Karpas-422 (cell line): ENCODE data around the gene IER5. TPM values are rescaled to one million over a fixed set of nuclear protein-coding genes. Genes with fewer than 3 reads are reported as not detected.

Experiments used
- DNase-seq: peaks from one replicate; pipeline ENCODE4 v3.0.0-alpha.2; 2015
- H2AFZ ChIP-seq: fragments of 200-600 bp; sonication (generic); 2 replicates; pipeline ENCODE4 v1.6.1; 2014; ENCODE audit warnings: antibody characterized with exemption, low read length, mixed read lengths
- H3K27ac ChIP-seq: fragments of 200-600 bp; sonication (generic); 2 replicates; pipeline ENCODE4 v1.5.1; 2014; ENCODE audit warnings: mild to moderate bottlenecking, low read length, moderate library complexity
- H3K27me3 ChIP-seq: fragments of 200-600 bp; sonication (generic); 2 replicates; pipeline ENCODE4 v1.6.1; 2014; ENCODE audit warnings: low read length, mixed read lengths
- H3K36me3 ChIP-seq: fragments of 200-600 bp; sonication (generic); 2 replicates; pipeline ENCODE4 v1.6.1; 2014; ENCODE audit warnings: low read length, mixed read lengths; ENCODE audit not compliant: insufficient read depth
- H3K4me1 ChIP-seq: fragments of 200-600 bp; sonication (generic); 2 replicates; pipeline ENCODE4 v1.6.1; 2014; ENCODE audit warnings: mild to moderate bottlenecking, low read length, mixed read lengths
- H3K4me2 ChIP-seq: fragments of 200-600 bp; sonication (generic); 2 replicates; pipeline ENCODE4 v1.6.1; 2014; ENCODE audit warnings: low read length, low read depth, mild to moderate bottlenecking; ENCODE audit not compliant: poor library complexity, severe bottlenecking
- H3K4me3 ChIP-seq: fragments of 200-600 bp; sonication (generic); 2 replicates; pipeline ENCODE4 v1.5.1; 2014; ENCODE audit warnings: mild to moderate bottlenecking, antibody characterized with exemption, low read length, mixed read lengths
- H3K79me2 ChIP-seq: fragments of 200-600 bp; sonication (generic); 2 replicates; pipeline ENCODE4 v1.6.1; 2014; ENCODE audit warnings: mild to moderate bottlenecking, low read length, mixed read lengths
- H3K9ac ChIP-seq: fragments of 200-600 bp; sonication (generic); 2 replicates; pipeline ENCODE4 v1.6.0; 2014; ENCODE audit warnings: low read length
- H3K9me2 ChIP-seq: fragments of 200-600 bp; sonication (generic), shearing (Covaris generic); replicated peaks from 2 replicates; pipeline ENCODE4 v1.6.0; 2014; ENCODE audit warnings: mild to moderate bottlenecking, low read length, moderate library complexity; ENCODE audit not compliant: insufficient read depth
- H3K9me3 ChIP-seq: fragments of 300-700, 200-600 bp; sonication (generic); 2 replicates; pipeline ENCODE4 v1.6.1; 2014; ENCODE audit warnings: low read length, mixed read lengths
- H4K20me1 ChIP-seq: fragments of 200-600 bp; sonication (generic); 2 replicates; pipeline ENCODE4 v1.6.1; 2014; ENCODE audit warnings: mild to moderate bottlenecking, antibody characterized with exemption, low read length, low read depth; ENCODE audit not compliant: insufficient read depth
- total RNA-seq: library from RNA; depleted of rRNA; stranded (reverse); fragments of >200 nt; shearing (Covaris generic); gene quantifications from 2 replicates; pipeline ENCODE4 v1.2.3, GENCODE V29; 2014; ENCODE audit warnings: low replicate concordance

The IER5 gene
- total RNA-seq, 1 experiment from 2014 or later = 5.3 TPM

DNA sequence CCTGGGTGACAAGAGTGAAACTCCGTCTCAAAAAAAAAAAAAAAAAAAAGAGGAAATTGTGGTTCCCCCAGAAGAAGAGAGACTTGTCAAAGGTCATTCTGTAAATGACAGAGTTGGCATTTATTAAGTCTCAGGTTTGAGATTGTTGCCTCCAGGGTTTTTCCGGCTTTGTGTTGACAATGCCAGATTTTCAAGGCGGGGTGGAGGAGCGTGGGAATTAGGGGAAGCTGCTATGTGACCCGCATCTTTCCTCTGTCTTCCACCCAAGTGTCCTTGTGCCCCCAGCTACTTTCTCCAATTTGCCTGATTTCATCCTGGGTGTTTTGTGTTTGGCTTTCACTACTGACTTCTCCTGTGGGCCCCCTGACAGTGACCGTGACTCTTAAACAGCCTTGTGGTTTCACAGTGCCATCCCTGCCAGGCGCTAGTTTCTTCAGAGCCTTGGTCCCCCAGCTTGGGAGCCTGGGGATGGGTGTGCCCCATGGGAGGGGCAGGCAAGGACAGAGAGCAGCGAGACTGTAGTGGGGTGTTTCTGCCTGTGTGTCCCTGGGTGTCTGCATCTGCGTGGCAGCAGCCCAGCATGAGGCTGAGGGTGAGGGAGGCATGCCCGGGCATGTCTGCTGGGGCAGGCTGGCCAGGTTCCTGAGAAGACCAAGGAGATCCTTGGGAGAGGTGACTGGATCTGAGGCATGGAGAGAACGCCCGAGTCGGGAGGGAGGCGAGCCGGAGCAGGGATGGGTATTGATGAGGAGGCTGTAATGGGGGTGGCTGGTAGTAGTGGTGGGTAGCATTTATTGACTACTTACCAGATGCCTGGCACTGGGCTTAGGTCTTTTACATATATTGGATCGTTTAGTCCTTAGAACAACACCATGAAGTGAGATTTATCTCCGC lies 46.3 kb downstream of the IER5 start:
- Histone ChIP-seq H3K79me2 (no peaks in the 10 kb centered on the region), H2AFZ (no peak overlapping the region), H3K27me3 (peaks cover 6% of the 10 kb centered on the region; the same call in 1 of the 2 replicates), H3K9ac (peak overlapping the region; percentile 43), H3K4me3 (peak overlapping the region; percentile 52), H3K4me1 (peaks cover 42% of the 10 kb centered on the region), H3K4me2 (peak overlapping the region; percentile 61), H3K9me3 (no peaks in the 10 kb centered on the region), H3K9me2 (no peaks in the 10 kb centered on the region), H4K20me1 (no peaks in the 10 kb centered on the region; the same call in 1 of the 2 replicates), H3K27ac (no peak overlapping the region), H3K36me3 (no peaks in the 10 kb centered on the region)
- DNase-seq = peak; percentile 77

DNA sequence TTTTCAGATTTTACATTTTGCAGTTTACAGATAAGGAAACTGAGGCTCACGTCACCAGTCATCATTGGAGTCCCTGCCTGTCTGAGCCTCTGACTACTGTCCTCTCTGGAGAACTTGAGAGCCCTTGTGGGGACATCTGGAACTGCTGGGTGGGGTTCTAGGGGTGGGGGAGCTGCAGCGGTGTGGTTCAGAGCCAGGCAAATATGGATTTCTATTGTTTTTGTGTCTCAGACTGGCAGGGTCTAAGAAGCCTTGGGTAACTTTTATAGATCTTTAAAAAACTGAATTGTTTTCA lies 46.9 kb downstream of the IER5 start:
- peak; percentile 72 for DNase-seq
- H3K9ac ChIP-seq = no peak overlapping the region
- H3K27ac ChIP-seq = no peak overlapping the region
- no peaks in the 10 kb centered on the region for H3K9me3 ChIP-seq
- H3K9me2 ChIP-seq = no peaks in the 10 kb centered on the region
- peaks cover 37% of the 10 kb centered on the region for H3K4me1 ChIP-seq
- no peaks in the 10 kb centered on the region for H3K79me2 ChIP-seq
- H3K36me3 ChIP-seq = no peaks in the 10 kb centered on the region
- no peaks in the 10 kb centered on the region; the same call in 1 of the 2 replicates for H4K20me1 ChIP-seq
- H3K27me3 ChIP-seq = peaks cover 6% of the 10 kb centered on the region; the same call in 1 of the 2 replicates
- H3K4me2 ChIP-seq = peak overlapping the region; percentile 61
- no peak overlapping the region for H3K4me3 ChIP-seq
- no peak overlapping the region for H2AFZ ChIP-seq

DNA sequence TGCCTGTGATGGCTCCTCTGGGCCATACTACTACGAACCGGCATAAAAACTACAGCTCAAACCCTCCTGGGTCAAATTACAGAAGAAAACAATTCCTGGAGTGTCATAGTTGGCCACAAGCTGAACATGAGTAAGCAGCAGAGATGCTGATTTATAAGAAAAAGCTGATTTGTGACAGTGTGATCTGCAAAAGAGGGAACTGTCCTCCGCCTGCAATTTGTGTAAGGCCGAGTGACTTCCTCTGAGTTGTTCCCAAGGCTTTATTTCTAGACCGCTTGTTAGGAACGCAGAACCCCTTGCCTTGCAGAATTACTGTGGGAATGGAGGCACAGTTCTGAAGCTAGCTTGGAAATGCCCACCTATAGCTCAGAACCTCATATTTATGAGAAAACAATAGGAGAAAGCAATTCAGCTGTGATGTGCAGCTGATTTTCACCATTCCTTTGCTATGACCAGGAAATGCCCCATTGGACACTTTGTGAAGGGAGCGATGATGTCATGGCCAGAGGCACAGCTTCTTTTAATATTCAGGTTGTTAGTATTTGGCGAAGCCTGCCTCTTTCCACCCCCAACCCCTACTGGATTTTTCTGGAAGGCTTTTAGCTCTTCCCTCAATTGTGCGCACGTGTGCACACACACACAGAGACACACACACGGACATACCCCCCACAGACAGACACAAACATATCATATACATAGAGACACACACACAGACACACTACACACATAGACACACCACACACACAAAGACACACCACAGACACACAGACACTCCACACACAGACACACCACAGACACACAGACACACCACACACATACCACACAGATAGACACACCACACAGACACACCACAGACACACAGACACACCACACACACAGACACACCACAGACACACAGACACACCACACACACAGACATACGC lies 47.6 kb downstream of the IER5 start:
- no peak overlapping the region for H3K9ac ChIP-seq

DNA sequence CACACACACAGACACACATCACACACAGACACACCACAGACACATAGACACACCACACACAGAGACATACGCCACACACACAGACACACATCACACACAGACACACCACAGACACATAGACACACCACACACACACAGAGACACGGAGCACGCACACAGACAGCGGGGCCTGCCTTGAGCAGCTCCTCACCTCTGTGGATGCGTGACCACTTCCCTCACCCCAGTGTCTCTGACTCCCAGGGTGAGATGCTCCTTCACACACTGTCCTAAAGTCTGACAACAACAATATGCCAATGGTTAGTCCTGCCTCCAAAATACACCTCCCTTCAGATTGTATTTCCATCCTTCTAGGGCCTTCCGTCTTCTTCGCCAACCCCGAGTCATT lies 48.2 kb downstream of the IER5 start:
- DNase-seq = no peak
- no peaks in the 10 kb centered on the region for H3K9me3 ChIP-seq
- no peaks in the 10 kb centered on the region; the same call in 1 of the 2 replicates for H4K20me1 ChIP-seq
- peaks cover 6% of the 10 kb centered on the region; the same call in 1 of the 2 replicates for H3K27me3 ChIP-seq
- H3K79me2 ChIP-seq = no peaks in the 10 kb centered on the region
- no peak overlapping the region for H3K9ac ChIP-seq
- H3K27ac ChIP-seq = no peak overlapping the region
- H3K36me3 ChIP-seq = no peaks in the 10 kb centered on the region
- H2AFZ ChIP-seq = no peak overlapping the region
- peaks cover 26% of the 10 kb centered on the region for H3K4me1 ChIP-seq
- H3K4me3 ChIP-seq = no peak overlapping the region
- H3K9me2 ChIP-seq = no peaks in the 10 kb centered on the region
- H3K4me2 ChIP-seq = no peak overlapping the region

More for the DNA sequence above, 47.6 kb downstream of the IER5 start:
- Histone ChIP-seq H3K79me2 (no peaks in the 10 kb centered on the region), H3K9me2 (no peaks in the 10 kb centered on the region), H3K36me3 (no peaks in the 10 kb centered on the region), H3K4me1 (peaks cover 32% of the 10 kb centered on the region), H2AFZ (no peak overlapping the region), H3K27me3 (peaks cover 6% of the 10 kb centered on the region; the same call in 1 of the 2 replicates), H3K9me3 (no peaks in the 10 kb centered on the region), H3K4me3 (no peak overlapping the region), H3K4me2 (no peak overlapping the region), H3K27ac (no peak overlapping the region), H4K20me1 (no peaks in the 10 kb centered on the region; the same call in 1 of the 2 replicates)
- no peak for DNase-seq

DNA sequence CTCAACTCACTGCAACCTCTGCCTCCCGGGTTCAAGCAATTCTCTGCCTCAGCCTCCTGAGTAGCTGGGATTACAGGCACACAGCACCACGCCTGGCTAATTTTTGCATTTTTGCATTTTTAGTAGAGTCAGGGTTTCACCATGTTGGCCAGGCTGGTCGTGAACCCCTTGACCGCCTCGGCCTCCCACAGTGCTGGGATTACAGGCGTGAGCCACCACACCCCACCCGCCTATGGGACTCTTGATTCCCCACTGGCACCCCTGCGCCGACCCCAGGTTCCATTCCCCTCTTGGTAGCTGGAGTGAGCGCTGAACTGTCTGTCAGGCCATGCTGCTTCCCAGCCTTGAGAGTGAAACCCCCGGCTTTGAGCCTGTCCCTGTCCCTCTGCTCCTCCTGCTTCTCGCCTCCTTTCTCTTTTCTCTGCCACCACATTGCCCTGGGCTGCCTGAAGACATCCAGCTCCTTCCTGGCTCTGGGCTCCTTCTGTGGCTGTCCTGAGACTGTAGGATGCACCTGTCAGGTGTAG lies 48.8 kb downstream of the IER5 start:
- Histone ChIP-seq H3K9ac (no peak overlapping the region), H3K36me3 (no peaks in the 10 kb centered on the region), H3K79me2 (no peaks in the 10 kb centered on the region), H3K4me3 (no peak overlapping the region), H3K9me2 (no peaks in the 10 kb centered on the region), H2AFZ (no peak overlapping the region), H4K20me1 (no peaks in the 10 kb centered on the region; the same call in 1 of the 2 replicates), H3K27ac (no peak overlapping the region), H3K9me3 (no peaks in the 10 kb centered on the region), H3K4me2 (no peak overlapping the region), H3K27me3 (peaks cover 6% of the 10 kb centered on the region; the same call in 1 of the 2 replicates), H3K4me1 (peaks cover 23% of the 10 kb centered on the region)
- DNase-seq = no peak

DNA sequence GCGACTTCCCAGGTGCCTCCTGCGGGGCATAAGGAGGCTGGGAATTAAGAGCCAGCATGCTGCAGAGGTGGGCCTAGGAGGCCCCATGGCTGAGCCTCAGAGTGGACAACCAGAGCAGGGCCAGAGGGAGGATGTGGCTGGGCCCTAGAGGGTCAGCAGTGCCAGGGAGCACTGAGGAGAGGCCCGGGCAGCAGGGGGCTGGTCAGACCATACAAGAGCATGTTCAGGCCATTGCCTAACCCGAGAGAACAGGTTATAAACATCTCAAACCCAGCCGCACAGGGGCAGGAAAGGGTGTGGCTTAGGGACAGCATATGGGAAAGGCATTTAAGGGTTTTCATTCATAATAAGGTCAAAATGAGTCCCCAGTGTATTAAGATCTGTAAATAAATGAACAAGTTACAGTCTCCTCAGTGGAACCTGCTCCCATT lies 51.1 kb downstream of the IER5 start:
- no peaks in the 10 kb centered on the region for H3K36me3 ChIP-seq
- no peak overlapping the region for H3K4me3 ChIP-seq
- no peak overlapping the region for H3K27ac ChIP-seq
- no peaks in the 10 kb centered on the region for H3K9me3 ChIP-seq
- no peak overlapping the region for H3K9ac ChIP-seq
- H3K9me2 ChIP-seq = no peaks in the 10 kb centered on the region
- peaks cover 16% of the 10 kb centered on the region for H3K4me1 ChIP-seq
- no peaks in the 10 kb centered on the region; the same call in 1 of the 2 replicates for H4K20me1 ChIP-seq
- no peaks in the 10 kb centered on the region for H3K79me2 ChIP-seq
- peaks cover 6% of the 10 kb centered on the region; the same call in 1 of the 2 replicates for H3K27me3 ChIP-seq
- DNase-seq = no peak
- no peak overlapping the region for H3K4me2 ChIP-seq
- no peak overlapping the region for H2AFZ ChIP-seq

DNA sequence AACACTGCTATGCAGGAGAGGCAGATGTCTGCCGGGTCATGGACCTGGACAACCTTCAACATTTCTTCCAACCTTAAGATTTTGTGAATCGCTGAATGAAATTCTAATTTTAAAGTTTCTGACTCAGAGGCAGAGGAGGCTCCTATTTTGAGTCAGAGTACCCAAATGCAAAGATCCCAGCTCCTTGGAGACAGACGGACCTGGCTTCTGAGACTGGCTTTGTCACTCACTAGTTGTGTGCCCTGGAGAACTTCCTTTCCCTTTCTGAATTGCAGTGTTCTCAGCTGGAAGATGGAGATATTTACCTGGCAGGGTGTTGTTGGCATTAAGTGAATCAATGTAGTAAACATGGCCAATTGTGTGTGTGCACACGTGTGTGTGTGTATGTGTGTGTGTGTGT lies 51.9 kb downstream of the IER5 start:
- Histone ChIP-seq H3K9me3 (no peaks in the 10 kb centered on the region), H3K9me2 (no peaks in the 10 kb centered on the region), H2AFZ (no peak overlapping the region), H3K79me2 (no peaks in the 10 kb centered on the region), H3K36me3 (no peaks in the 10 kb centered on the region), H3K27ac (no peak overlapping the region), H3K4me2 (no peak overlapping the region), H3K9ac (no peak overlapping the region), H3K4me3 (no peak overlapping the region), H3K27me3 (no peaks in the 10 kb centered on the region), H4K20me1 (no peaks in the 10 kb centered on the region), H3K4me1 (peaks cover 8% of the 10 kb centered on the region)
- no peak for DNase-seq

DNA sequence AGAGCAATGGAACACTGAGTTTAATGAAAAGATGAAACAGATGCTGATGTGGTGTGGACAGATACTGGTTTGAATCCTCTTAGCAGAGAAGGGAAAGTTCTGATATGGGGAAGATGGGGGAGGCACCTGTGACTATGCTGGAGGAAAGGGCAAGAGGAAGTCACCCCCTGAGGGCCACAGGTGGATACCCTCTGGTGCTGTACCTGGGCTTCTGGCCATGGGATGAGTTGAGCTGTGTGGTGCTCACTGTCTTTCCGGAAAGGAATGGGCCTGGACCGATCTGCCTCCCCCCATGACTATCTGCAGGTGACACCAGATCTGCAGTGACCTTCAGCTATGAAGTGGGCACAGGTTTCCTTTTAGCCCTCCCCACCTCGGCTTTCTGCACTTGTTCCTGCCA lies 52.4 kb downstream of the IER5 start:
- no peak overlapping the region for H3K4me2 ChIP-seq
- H3K4me1 ChIP-seq = peaks cover 3% of the 10 kb centered on the region

More for the DNA sequence above, 52.4 kb downstream of the IER5 start:
- H3K9me3 ChIP-seq = no peaks in the 10 kb centered on the region
- DNase-seq = no peak
- no peak overlapping the region for H3K4me3 ChIP-seq
- no peak overlapping the region for H2AFZ ChIP-seq
- H4K20me1 ChIP-seq = no peaks in the 10 kb centered on the region
- H3K9me2 ChIP-seq = no peaks in the 10 kb centered on the region
- no peaks in the 10 kb centered on the region for H3K79me2 ChIP-seq
- no peaks in the 10 kb centered on the region for H3K36me3 ChIP-seq
- H3K9ac ChIP-seq = no peak overlapping the region
- no peak overlapping the region for H3K27ac ChIP-seq
- no peaks in the 10 kb centered on the region for H3K27me3 ChIP-seq
